ENCODE results near the gene DBI. TPM values are rescaled to one million over a fixed set of nuclear protein-coding genes. Genes with fewer than 3 reads are reported as not detected.

DBI gene
- total RNA-seq: 160 and 245 TPM in 2 replicates

GRCh38 chr2:119366649-119367471 is at the start of gene DBI, which contains the start of gene C2orf76:
Gene DBI (plus strand): TSS chr2:119366977. CDS start chr2:119367052, 75 bp downstream.
Gene C2orf76 (minus strand): TSS chr2:119366834. CDS start chr2:119339959, 26,875 bp downstream.

Other genes with a start within 250 kb of the DBI start
- not detected in 2 replicates for gene C1QL2, start 208.2 kb upstream of the DBI start, total RNA-seq
- gene STEAP3, start 143.1 kb upstream of the DBI start, total RNA-seq: 34.9 and 35.5 TPM in 2 replicates
- gene C2orf76, start 143 bp upstream of the DBI start, total RNA-seq: 1.5 and 9.8 TPM in 2 replicates
- gene TMEM37, start 64.9 kb downstream of the DBI start, total RNA-seq: 0.19 TPM in 1 of 2 replicates, not detected in the other
- gene SCTR, start 157.5 kb downstream of the DBI start, total RNA-seq: not detected in 2 replicates
- not detected in 2 replicates for gene CFAP221, start 177.5 kb downstream of the DBI start, total RNA-seq

Measured in hair follicular keratinocyte (primary cell).